GM18505 (cell line): Measurements from ENCODE around the gene SEPHS2.

ENCODE experiments used
- ATAC-seq: cut with Tn5 transposase; IDR thresholded peaks from one replicate; pipeline ENCODE4 v1.9.1; 2021; ENCODE audit not compliant: unreplicated experiment
- POLR2A ChIP-seq: IDR thresholded peaks from 4 replicates; pipeline ENCODE4 v1.6.1; 2011; ENCODE audit warnings: borderline replicate concordance; ENCODE audit not compliant: insufficient read depth, insufficient read length; ENCODE audit errors: extremely low read depth

SEPHS2 gene

GRCh38 chr16:30429418-30429677 lies 16.3 kb downstream of the SEPHS2 start:
- TF ChIP-seq POLR2A, result no peak
- ATAC-seq, result no peak

- TF ChIP-seq POLR2A, result no peak
- no peak for ATAC-seq
Observed at GRCh38 chr16:30428055-30428454, 17.6 kb downstream of the SEPHS2 start.

GRCh38 chr16:30421010-30421409 lies 24.7 kb downstream of the SEPHS2 start:
- no peak for TF ChIP-seq POLR2A

GRCh38 chr16:30418350-30419181 lies 27.1 kb downstream of the SEPHS2 start:
- ATAC-seq, result no peak
- no peak for TF ChIP-seq POLR2A

More at GRCh38 chr16:30421010-30421409, 24.7 kb downstream of the SEPHS2 start:
- no peak for ATAC-seq

GRCh38 chr16:30417529-30418349 lies 27.9 kb downstream of the SEPHS2 start:
- TF ChIP-seq POLR2A, result peak; percentile 70
- ATAC-seq, result peak; percentile 79

GRCh38 chr16:30416624-30417528 lies 28.8 kb downstream of the SEPHS2 start:
- no peak for ATAC-seq

GRCh38 chr16:30416047-30416603 lies 29.5 kb downstream of the SEPHS2 start:
- no peak for TF ChIP-seq POLR2A
- ATAC-seq, result no peak

More at GRCh38 chr16:30416624-30417528, 28.8 kb downstream of the SEPHS2 start:
- TF ChIP-seq POLR2A, result no peak

GRCh38 chr16:30414159-30414558 lies 31.5 kb downstream of the SEPHS2 start:
- no peak for TF ChIP-seq POLR2A
- ATAC-seq, result no peak

GRCh38 chr16:30413112-30413806 lies 32.4 kb downstream of the SEPHS2 start:
- ATAC-seq, result no peak
- no peak for TF ChIP-seq POLR2A

- TF ChIP-seq POLR2A, result no peak
- ATAC-seq, result no peak
Observed at GRCh38 chr16:30409125-30410060, 36.3 kb downstream of the SEPHS2 start.

- no peak for TF ChIP-seq POLR2A
- no peak for ATAC-seq
Observed at GRCh38 chr16:30407804-30408534, 37.7 kb downstream of the SEPHS2 start.
